A549 (cell line): Measurements from ENCODE around the gene KLHL35. TPM values are rescaled to one million over a fixed set of nuclear protein-coding genes. Genes with fewer than 3 reads are reported as not detected.

Experiments
- ATAC-seq, 2 experiments: fragments of 200-7000 bp in 1 of 2; fragments of >200 bp in 1 of 2; cut with Nextera tagmentation in 1 of 2; cut with Tn5 transposase in 1 of 2; 3 replicates each; pipeline versions ENCODE4 v1.8.0 to v1.9.1; 2018 to 2020; ENCODE audit warnings: mild to moderate bottlenecking in 1 of 2, moderate library complexity in 1 of 2
- CTCF ChIA-PET: fragments of 300-600 bp; sonication (Branson Sonifier 250); formaldehyde crosslinking; extraction: SDS; loops from one replicate; lab custom pipeline; 2021; ENCODE audit warnings: antibody characterized with exemption, inconsistent platforms; lab: Yijun Ruan, JAX
- POLR2A ChIA-PET: fragments of 350-600 bp; formaldehyde crosslinking; extraction: SDS; loops from one replicate; lab custom pipeline; 2021; ENCODE audit warnings: antibody characterized with exemption, inconsistent platforms; lab: Yijun Ruan, JAX
- DNase-seq, 2 experiments: peaks; one replicate each; pipeline versions ENCODE4 v3.0.0 to v3.0.0-alpha.2; 2011 to 2016; ENCODE audit warnings: low read depth in 1 of 2, low spot score in 1 of 2
- FAIRE-seq: peaks from 2 replicates; lab custom pipeline; 2011; peaks lifted over from hg19 to GRCh38; lab: Jason Lieb, UNC
- H3K27ac ChIP-seq, 2 experiments: fragments of >200 bp; sonication (Bioruptor Twin); formaldehyde crosslinking; 3 replicates each; pipeline ENCODE4 v1.5.1; 2016 to 2017
- H3K4me1 ChIP-seq: fragments of >200 bp; sonication (Bioruptor Twin); formaldehyde crosslinking; 3 replicates; pipeline ENCODE4 v1.6.1; 2016
- H3K4me2 ChIP-seq: fragments of >200 bp; sonication (Bioruptor Twin); formaldehyde crosslinking; 3 replicates; pipeline ENCODE4 v1.6.1; 2016
- H3K4me3 ChIP-seq: fragments of >200 bp; sonication (Bioruptor Twin); formaldehyde crosslinking; 3 replicates; pipeline ENCODE4 v1.5.1; 2016
- H3K9me3 ChIP-seq: fragments of >200 bp; sonication (Bioruptor Twin); formaldehyde crosslinking; 3 replicates; pipeline ENCODE4 v1.6.1; 2016
- CBX2 ChIP-seq: fragments of 200-600 bp; sonication (generic); IDR thresholded peaks from 2 replicates; pipeline ENCODE4 v1.6.1; 2016; ENCODE audit warnings: low read depth, mild to moderate bottlenecking, borderline replicate concordance
- CBX8 ChIP-seq: fragments of 200-600 bp; sonication (generic); IDR thresholded peaks from 2 replicates; pipeline ENCODE4 v1.6.1; 2016
- CEBPB ChIP-seq, 2 experiments: fragments of >200 bp in 1 of 2; sonication (Bioruptor Twin) in 1 of 2; formaldehyde crosslinking in 1 of 2; IDR thresholded peaks; 2 replicates each; pipeline ENCODE4 v1.6.1; 2012 to 2016
- CHD2 ChIP-seq: fragments of 150-350 bp; IDR thresholded peaks from 2 replicates; pipeline ENCODE4 v1.6.1; 2014; ENCODE audit warnings: low read length; ENCODE audit not compliant: partially characterized antibody
- ELK1 ChIP-seq: fragments of 150-350 bp; IDR thresholded peaks from 2 replicates; pipeline ENCODE4 v1.6.1; 2014; ENCODE audit warnings: low read depth, mild to moderate bottlenecking, low read length
- GATA3 ChIP-seq: IDR thresholded peaks from 2 replicates; pipeline ENCODE4 v1.6.1; 2012; ENCODE audit warnings: borderline replicate concordance
- HOXB13 ChIP-seq: fragments of 250-450 bp; sonication (Bioruptor Pico); IDR thresholded peaks from 2 replicates; pipeline ENCODE4 v1.5.0; 2020; ENCODE audit warnings: low read depth, mild to moderate bottlenecking, moderate library complexity
- KDM1A ChIP-seq: fragments of 200-600 bp; sonication (generic); IDR thresholded peaks from 2 replicates; pipeline ENCODE4 v1.6.1; 2016; ENCODE audit warnings: low read depth, mild to moderate bottlenecking
- NR3C1 ChIP-seq: fragments of >200 bp; sonication (Bioruptor Twin); formaldehyde crosslinking; IDR thresholded peaks from 3 replicates; pipeline ENCODE4 v1.6.1; 2017
- PHF8 ChIP-seq: fragments of 200-600 bp; sonication (generic); IDR thresholded peaks from 2 replicates; pipeline ENCODE4 v1.6.1; 2016; ENCODE audit warnings: low read depth, mild to moderate bottlenecking, antibody characterized with exemption, moderate library complexity, borderline replicate concordance
- RNF2 ChIP-seq: fragments of 200-600 bp; sonication (generic); IDR thresholded peaks from 2 replicates; pipeline ENCODE4 v1.6.1; 2016; ENCODE audit warnings: low read depth, mild to moderate bottlenecking, antibody characterized with exemption, moderate library complexity, borderline replicate concordance
- SREBF2 ChIP-seq: fragments of 450-650 bp; IDR thresholded peaks from 2 replicates; pipeline ENCODE4 v1.6.1; 2014; ENCODE audit warnings: mild to moderate bottlenecking, moderate library complexity
- TFCP2L1 ChIP-seq: fragments of 250-450 bp; sonication (Bioruptor Pico); IDR thresholded peaks from 2 replicates; pipeline ENCODE4 v1.5.0; 2021; ENCODE audit warnings: mild to moderate bottlenecking
- TP53 ChIP-seq: fragments of 250-450 bp; sonication (Bioruptor Pico); IDR thresholded peaks from 2 replicates; pipeline ENCODE4 v1.5.0; 2021; ENCODE audit warnings: mild to moderate bottlenecking, moderate library complexity
- WGBS: methylation state at CpG from one replicate; pipeline ENCODE4 v1.1.6; 2017; ENCODE audit errors: missing lambda C conversion rate; 5-methylcytosine and 5-hydroxymethylcytosine counted together
- polyA plus RNA-seq, 4 experiments: library from polyadenylated mRNA; depleted of rRNA in 3 of 4; stranded (reverse); fragments of >200 nt; fragmentation: RNase III in 1 of 4; extraction: RNeasy Plus Mini Kit Qiagen cat#74134 plus additional on column Dnase treatment in 1 of 4; gene quantifications; 2 replicates in 3 of 4; 3 replicates in 1 of 4; pipeline ENCODE4 v1.2.3, GENCODE V29; 2011 to 2017
- TF ChIP-seq, protein P1 (sequence below): fragments of 250-450 bp; sonication (Bioruptor Pico); IDR thresholded peaks from 2 replicates; pipeline ENCODE4 v1.5.0; 2021; ENCODE audit warnings: mild to moderate bottlenecking, moderate library complexity, borderline replicate concordance
- TF ChIP-seq, protein P2 (sequence below): fragments of >200 bp; sonication (Bioruptor Twin); formaldehyde crosslinking; IDR thresholded peaks from 3 replicates; pipeline ENCODE4 v1.5.1; 2016
- TF ChIP-seq, protein P3 (sequence below): fragments of 450-650 bp; IDR thresholded peaks from 2 replicates; pipeline ENCODE4 v1.6.1; 2014; ENCODE audit warnings: antibody characterized with exemption
- TF ChIP-seq, protein P4 (sequence below): IDR thresholded peaks from 2 replicates; pipeline ENCODE4 v1.6.1; 2012

Gene KLHL35
- polyA plus RNA-seq, 2 of the 4 experiments (the other 2 are of a cell fraction): 0.56 to 1.0 TPM

- no peak for DNase-seq
- FAIRE-seq: no peak
- POLR2A ChIA-PET: no interaction called here
- H3K4me2 ChIP-seq: no peak overlapping the region
- peaks cover 10% of the 10 kb centered on the region; the same call in 2 of the 3 replicates for H3K4me1 ChIP-seq
- TF ChIP-seq CEBPB (IDR thresholded peaks at IDR 0.05) (no peak), ELK1 (no peak), NR3C1 (no peak), RNF2 (no peak), SREBF2 (no peak), CBX8 (no peak), KDM1A (no peak), PHF8 (no peak), TFCP2L1 (CRISPR knock-in tag) (no peak), GATA3 (no peak), CHD2 (no peak)
- TF ChIP-seq, protein P1, sequence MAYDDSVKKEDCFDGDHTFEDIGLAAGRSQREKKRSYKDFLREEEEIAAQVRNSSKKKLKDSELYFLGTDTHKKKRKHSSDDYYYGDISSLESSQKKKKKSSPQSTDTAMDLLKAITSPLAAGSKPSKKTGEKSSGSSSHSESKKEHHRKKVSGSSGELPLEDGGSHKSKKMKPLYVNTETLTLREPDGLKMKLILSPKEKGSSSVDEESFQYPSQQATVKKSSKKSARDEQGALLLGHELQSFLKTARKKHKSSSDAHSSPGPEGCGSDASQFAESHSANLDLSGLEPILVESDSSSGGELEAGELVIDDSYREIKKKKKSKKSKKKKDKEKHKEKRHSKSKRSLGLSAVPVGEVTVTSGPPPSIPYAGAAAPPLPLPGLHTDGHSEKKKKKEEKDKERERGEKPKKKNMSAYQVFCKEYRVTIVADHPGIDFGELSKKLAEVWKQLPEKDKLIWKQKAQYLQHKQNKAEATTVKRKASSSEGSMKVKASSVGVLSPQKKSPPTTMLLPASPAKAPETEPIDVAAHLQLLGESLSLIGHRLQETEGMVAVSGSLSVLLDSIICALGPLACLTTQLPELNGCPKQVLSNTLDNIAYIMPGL (CRISPR knock-in tag): no peak
- TF ChIP-seq, protein P2, sequence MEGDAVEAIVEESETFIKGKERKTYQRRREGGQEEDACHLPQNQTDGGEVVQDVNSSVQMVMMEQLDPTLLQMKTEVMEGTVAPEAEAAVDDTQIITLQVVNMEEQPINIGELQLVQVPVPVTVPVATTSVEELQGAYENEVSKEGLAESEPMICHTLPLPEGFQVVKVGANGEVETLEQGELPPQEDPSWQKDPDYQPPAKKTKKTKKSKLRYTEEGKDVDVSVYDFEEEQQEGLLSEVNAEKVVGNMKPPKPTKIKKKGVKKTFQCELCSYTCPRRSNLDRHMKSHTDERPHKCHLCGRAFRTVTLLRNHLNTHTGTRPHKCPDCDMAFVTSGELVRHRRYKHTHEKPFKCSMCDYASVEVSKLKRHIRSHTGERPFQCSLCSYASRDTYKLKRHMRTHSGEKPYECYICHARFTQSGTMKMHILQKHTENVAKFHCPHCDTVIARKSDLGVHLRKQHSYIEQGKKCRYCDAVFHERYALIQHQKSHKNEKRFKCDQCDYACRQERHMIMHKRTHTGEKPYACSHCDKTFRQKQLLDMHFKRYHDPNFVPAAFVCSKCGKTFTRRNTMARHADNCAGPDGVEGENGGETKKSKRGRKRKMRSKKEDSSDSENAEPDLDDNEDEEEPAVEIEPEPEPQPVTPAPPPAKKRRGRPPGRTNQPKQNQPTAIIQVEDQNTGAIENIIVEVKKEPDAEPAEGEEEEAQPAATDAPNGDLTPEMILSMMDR: no peak
- TF ChIP-seq, protein P3, sequence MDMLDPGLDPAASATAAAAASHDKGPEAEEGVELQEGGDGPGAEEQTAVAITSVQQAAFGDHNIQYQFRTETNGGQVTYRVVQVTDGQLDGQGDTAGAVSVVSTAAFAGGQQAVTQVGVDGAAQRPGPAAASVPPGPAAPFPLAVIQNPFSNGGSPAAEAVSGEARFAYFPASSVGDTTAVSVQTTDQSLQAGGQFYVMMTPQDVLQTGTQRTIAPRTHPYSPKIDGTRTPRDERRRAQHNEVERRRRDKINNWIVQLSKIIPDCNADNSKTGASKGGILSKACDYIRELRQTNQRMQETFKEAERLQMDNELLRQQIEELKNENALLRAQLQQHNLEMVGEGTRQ: no peak
- 72% methylated on average over 14 of the region's 14 CpGs for WGBS
- no peaks in the 10 kb centered on the region for H3K9me3 ChIP-seq
- no peak for ATAC-seq
- CTCF ChIA-PET: interaction anchor here (0.9 to 9.3 kb wide), 7 partner anchors 9 to 146 kb away, joined by 3 to 432 read pairs (median 5); partner anchors contain the start of gene GDPD5
- no peak overlapping the region for H3K4me3 ChIP-seq
- H3K27ac ChIP-seq: peak overlapping the region in 1 of 2 experiments; percentile 24; a peak in 1 of 6 replicates
Observed at GRCh38 chr11:75439026-75439425, 6.0 kb upstream of the KLHL35 start.

- Histone ChIP-seq H3K9me3 (no peaks in the 10 kb centered on the region), H3K4me2 (no peak overlapping the region), H3K4me1 (peaks cover 10% of the 10 kb centered on the region; the same call in 2 of the 3 replicates), H3K27ac (no peak overlapping the region; a peak in 1 of 6 replicates), H3K4me3 (no peak overlapping the region)
- POLR2A ChIA-PET: no interaction called here
- CTCF ChIA-PET: interaction anchor here (1.1 to 9.5 kb wide), 7 partner anchors 6 to 105 kb away, joined by 4 to 432 read pairs (median 11); partner anchors contain the start of gene GDPD5
- FAIRE-seq: no peak
- WGBS: 79% methylated on average over 12 of the region's 13 CpGs
- no peak for DNase-seq
- ATAC-seq: 0 out of 6 replicates have a peak, but pooled peaks of 1 of the 2 experiments have one; percentile 7
- TF ChIP-seq, protein P4, sequence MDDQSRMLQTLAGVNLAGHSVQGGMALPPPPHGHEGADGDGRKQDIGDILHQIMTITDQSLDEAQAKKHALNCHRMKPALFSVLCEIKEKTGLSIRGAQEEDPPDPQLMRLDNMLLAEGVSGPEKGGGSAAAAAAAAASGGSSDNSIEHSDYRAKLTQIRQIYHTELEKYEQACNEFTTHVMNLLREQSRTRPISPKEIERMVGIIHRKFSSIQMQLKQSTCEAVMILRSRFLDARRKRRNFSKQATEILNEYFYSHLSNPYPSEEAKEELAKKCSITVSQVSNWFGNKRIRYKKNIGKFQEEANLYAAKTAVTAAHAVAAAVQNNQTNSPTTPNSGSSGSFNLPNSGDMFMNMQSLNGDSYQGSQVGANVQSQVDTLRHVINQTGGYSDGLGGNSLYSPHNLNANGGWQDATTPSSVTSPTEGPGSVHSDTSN: no peak
- TF ChIP-seq, protein P2: no peak
- no peak for TF ChIP-seq HOXB13 (CRISPR knock-in tag)
- TF ChIP-seq TP53 (CRISPR knock-in tag): no peak
- no peak for TF ChIP-seq CBX2
Observed at GRCh38 chr11:75437966-75438659, 5.1 kb upstream of the KLHL35 start.
